ENCODE results near the gene GPANK1. TPM values are rescaled to one million over a fixed set of nuclear protein-coding genes. Genes with fewer than 3 reads are reported as not detected.

The GPANK1 gene
- total and polyA plus RNA-seq, 10 of the 15 experiments (the other 5 are each of a cell fraction or from before 2014, with no cell fraction given): 11.7 to 36.3 (median 17.5) TPM

- TF ChIP-seq CBFB (IDR thresholded peaks at IDR 0.05; ENCODE audit: low read depth) (peak; percentile 35; the same call in 1 of the 2 replicates), NR2F1 (conservative IDR thresholded peaks at IDR 0.05) (peak; percentile 38; the same call in 1 of the 2 replicates), CHD4 (IDR thresholded peaks at IDR 0.05) (no peak), RUNX3 (IDR thresholded peaks at IDR 0.05; ENCODE audit: low read length) (peak; percentile 60), ZNF622 (IDR thresholded peaks at IDR 0.05) (no peak), BACH1 (IDR thresholded peaks at IDR 0.05; ENCODE audit: borderline replicate concordance) (peak; percentile 85), POU2F2 (IDR thresholded peaks at IDR 0.05; ENCODE audit: borderline replicate concordance, low read depth, low read length) (0 out of 3 replicates have a peak, but pooled peaks have one; percentile 65), TARDBP (IDR thresholded peaks at IDR 0.05; ENCODE audit: borderline replicate concordance) (no peak), BRCA1 (IDR thresholded peaks at IDR 0.05; ENCODE audit: low read depth, low read length) (no peak), JUND (IDR thresholded peaks at IDR 0.05; ENCODE audit: low read depth, low read length) (no peak), POLR2AphosphoS5 (IDR thresholded peaks at IDR 0.05; ENCODE audit: low read length) (peak; percentile 82), TAF1 (IDR thresholded peaks at IDR 0.05; ENCODE audit: borderline replicate concordance, low read depth, low read length) (peak; percentile 82; the same call in 1 of the 2 replicates), GATAD2B (conservative IDR thresholded peaks at IDR 0.05; ENCODE audit: low read depth) (peak; percentile 88), E2F4 (IDR thresholded peaks at IDR 0.05; ENCODE audit: low read depth, low read length) (no peak), SRF (IDR thresholded peaks at IDR 0.05; ENCODE audit: low read depth in 2 of 2, low read length in 2 of 2) (no peak), BCL3 (IDR thresholded peaks at IDR 0.05; ENCODE audit: borderline replicate concordance, insufficient read depth, low read depth, low read length, poor library complexity, severe bottlenecking) (peak; percentile 85), SMC3 (IDR thresholded peaks at IDR 0.05; ENCODE audit: borderline replicate concordance, low read length) (0 out of 2 replicates have a peak, but pooled peaks have one; percentile 5), USF1 (IDR thresholded peaks at IDR 0.05; ENCODE audit: borderline replicate concordance, extremely low read length, insufficient read depth, low read depth, low read length) (no peak), MTA3 (IDR thresholded peaks at IDR 0.05; ENCODE audit: borderline replicate concordance, low read length) (0 out of 2 replicates have a peak, but pooled peaks have one; percentile 20), SP1 (IDR thresholded peaks at IDR 0.05; ENCODE audit: low read depth, low read length) (peak; percentile 14)
Measured at GRCh38 chr6:31660381-31661261, 4.2 kb downstream of the GPANK1 start, which contains the start of gene C6orf47 (continued).

All from GM12878 (cell line).